Measurements from ENCODE around the gene CARNS1. TPM values are rescaled to one million over a fixed set of nuclear protein-coding genes. Genes with fewer than 3 reads are reported as not detected.

The CARNS1 gene
- total and polyA plus RNA-seq, 9 of the 15 experiments (the other 6 are each of a cell fraction or from before 2014, with no cell fraction given) = 0.01 to 0.18 (median 0.06) TPM; not detected in 3

DNA sequence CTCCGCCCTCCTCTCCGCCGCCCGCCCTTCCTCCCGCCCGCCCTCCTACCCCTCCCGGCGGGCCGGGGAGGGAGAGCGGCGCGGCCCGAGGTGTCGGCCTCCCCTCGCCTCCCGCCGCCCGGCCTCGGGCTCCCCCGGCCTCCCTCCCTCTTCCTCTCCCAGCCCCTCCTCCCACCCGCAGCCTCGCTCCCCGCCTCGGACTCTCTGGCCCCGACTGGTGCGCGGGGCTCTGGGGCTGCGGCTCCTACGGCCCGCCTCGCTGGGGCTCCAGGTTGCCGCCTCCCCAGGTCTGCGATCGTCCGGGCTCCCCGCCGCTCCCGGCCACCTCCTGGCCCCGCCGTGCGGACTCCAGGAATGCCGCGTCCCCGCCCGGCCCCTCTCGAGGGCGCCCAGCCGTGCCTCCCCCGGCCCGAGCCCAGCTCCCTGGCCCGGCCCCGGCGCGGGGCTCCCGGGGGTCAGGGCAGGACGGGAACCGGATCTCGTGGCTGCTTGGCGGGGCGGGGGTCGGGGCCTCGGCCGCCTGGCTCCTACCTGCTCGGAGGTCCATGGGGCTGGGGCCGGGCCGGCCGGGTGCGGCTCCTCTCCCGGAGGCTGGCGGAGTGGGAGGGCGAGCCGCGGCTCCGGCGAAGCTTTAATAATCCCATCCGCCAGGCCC, 42.4 kb upstream of the CARNS1 start, which contains the start of gene CLCF1 (continued):
- TF ChIP-seq ZNF316 (IDR thresholded peaks at IDR 0.05) (no peak), ZFP36 (IDR thresholded peaks at IDR 0.05; ENCODE audit: low read depth, low read length, partially characterized antibody) (no peak), TCF3 (CRISPR knock-in tag; IDR thresholded peaks at IDR 0.05) (no peak), PCBP1 (IDR thresholded peaks at IDR 0.05; ENCODE audit: low read depth, low read length, poor library complexity, severe bottlenecking) (peak; percentile 60), ZC3H4 (CRISPR knock-in tag; IDR thresholded peaks at IDR 0.05; ENCODE audit: borderline replicate concordance) (peak; percentile 80; the same call in 1 of the 2 replicates), SAFB2 (IDR thresholded peaks at IDR 0.05; ENCODE audit: borderline replicate concordance, low read depth, low read length, severe bottlenecking) (no peak), TAF9B (IDR thresholded peaks at IDR 0.05; ENCODE audit: partially characterized antibody) (no peak), CBX1 (IDR thresholded peaks at IDR 0.05; ENCODE audit: low read depth) (no peak), PPARD (CRISPR knock-in tag; IDR thresholded peaks at IDR 0.05) (no peak), POLR2B (IDR thresholded peaks at IDR 0.05; ENCODE audit: low read depth, partially characterized antibody) (peak; percentile 30), KDM1A (IDR thresholded peaks at IDR 0.05) (no peak), DLX4 (CRISPR knock-in tag; IDR thresholded peaks at IDR 0.05) (no peak), TEAD1 (CRISPR knock-in tag; IDR thresholded peaks at IDR 0.05) (peak in 1 of 2 experiments; percentile 42; a peak in 1 of 4 replicates), GATAD2B (IDR thresholded peaks at IDR 0.05; ENCODE audit: borderline replicate concordance) (peak; percentile 15; the same call in 1 of the 2 replicates), NELFE (IDR thresholded peaks at IDR 0.05; ENCODE audit: insufficient read depth, insufficient read length) (no peak), MBD2 (IDR thresholded peaks at IDR 0.05; ENCODE audit: borderline replicate concordance, low read depth) (0 out of 2 replicates have a peak, but pooled peaks have one; percentile 5), OTX1 (CRISPR knock-in tag; IDR thresholded peaks at IDR 0.05) (no peak), ESRRB (CRISPR knock-in tag; IDR thresholded peaks at IDR 0.05; ENCODE audit: borderline replicate concordance) (no peak), SRSF3 (IDR thresholded peaks at IDR 0.05; ENCODE audit: insufficient read depth, low read length) (0 out of 2 replicates have a peak, but pooled peaks have one; percentile 32), FUS (optimal IDR thresholded peaks at IDR 0.05; ENCODE audit: low read depth, low read length) (no peak), EGR1 (conservative IDR thresholded peaks at IDR 0.05) (no peak), ZNF224 (CRISPR knock-in tag; IDR thresholded peaks at IDR 0.05) (no peak), RBFOX2 (IDR thresholded peaks at IDR 0.05; ENCODE audit: low read depth, low read length) (peak; percentile 81)
- TF ChIP-seq, protein P1, sequence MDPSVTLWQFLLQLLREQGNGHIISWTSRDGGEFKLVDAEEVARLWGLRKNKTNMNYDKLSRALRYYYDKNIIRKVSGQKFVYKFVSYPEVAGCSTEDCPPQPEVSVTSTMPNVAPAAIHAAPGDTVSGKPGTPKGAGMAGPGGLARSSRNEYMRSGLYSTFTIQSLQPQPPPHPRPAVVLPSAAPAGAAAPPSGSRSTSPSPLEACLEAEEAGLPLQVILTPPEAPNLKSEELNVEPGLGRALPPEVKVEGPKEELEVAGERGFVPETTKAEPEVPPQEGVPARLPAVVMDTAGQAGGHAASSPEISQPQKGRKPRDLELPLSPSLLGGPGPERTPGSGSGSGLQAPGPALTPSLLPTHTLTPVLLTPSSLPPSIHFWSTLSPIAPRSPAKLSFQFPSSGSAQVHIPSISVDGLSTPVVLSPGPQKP (CRISPR knock-in tag; IDR thresholded peaks at IDR 0.05) = no peak
- TF ChIP-seq, protein P2, sequence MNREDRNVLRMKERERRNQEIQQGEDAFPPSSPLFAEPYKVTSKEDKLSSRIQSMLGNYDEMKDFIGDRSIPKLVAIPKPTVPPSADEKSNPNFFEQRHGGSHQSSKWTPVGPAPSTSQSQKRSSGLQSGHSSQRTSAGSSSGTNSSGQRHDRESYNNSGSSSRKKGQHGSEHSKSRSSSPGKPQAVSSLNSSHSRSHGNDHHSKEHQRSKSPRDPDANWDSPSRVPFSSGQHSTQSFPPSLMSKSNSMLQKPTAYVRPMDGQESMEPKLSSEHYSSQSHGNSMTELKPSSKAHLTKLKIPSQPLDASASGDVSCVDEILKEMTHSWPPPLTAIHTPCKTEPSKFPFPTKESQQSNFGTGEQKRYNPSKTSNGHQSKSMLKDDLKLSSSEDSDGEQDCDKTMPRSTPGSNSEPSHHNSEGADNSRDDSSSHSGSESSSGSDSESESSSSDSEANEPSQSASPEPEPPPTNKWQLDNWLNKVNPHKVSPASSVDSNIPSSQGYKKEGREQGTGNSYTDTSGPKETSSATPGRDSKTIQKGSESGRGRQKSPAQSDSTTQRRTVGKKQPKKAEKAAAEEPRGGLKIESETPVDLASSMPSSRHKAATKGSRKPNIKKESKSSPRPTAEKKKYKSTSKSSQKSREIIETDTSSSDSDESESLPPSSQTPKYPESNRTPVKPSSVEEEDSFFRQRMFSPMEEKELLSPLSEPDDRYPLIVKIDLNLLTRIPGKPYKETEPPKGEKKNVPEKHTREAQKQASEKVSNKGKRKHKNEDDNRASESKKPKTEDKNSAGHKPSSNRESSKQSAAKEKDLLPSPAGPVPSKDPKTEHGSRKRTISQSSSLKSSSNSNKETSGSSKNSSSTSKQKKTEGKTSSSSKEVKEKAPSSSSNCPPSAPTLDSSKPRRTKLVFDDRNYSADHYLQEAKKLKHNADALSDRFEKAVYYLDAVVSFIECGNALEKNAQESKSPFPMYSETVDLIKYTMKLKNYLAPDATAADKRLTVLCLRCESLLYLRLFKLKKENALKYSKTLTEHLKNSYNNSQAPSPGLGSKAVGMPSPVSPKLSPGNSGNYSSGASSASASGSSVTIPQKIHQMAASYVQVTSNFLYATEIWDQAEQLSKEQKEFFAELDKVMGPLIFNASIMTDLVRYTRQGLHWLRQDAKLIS (CRISPR knock-in tag; IDR thresholded peaks at IDR 0.05) = no peak

Data from K562 (cell line).